HCEC 1CT (cell line): ENCODE results near the gene PSEN2.

Experiments used
- DNase-seq: peaks from one replicate; pipeline ENCODE4 v3.0.0-alpha.2; 2017

PSEN2 gene

DNA sequence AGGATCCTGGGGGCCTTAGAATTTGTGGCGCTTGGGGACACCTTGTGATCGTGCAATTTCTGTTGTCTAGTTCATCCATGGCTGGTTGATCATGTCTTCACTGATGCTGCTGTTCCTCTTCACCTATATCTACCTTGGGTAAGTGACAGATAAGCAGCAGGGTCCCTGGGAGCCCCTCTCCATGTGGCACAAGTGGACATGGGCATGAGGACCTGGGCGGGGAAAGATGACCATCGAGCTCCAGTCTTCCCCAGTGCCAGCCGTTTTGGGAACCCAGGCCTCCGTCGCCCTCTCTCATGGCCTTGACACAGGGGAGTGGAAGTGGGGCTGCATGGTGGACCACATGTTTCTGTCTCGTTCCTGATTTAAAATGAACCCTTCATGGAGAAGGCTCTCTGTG, 17.6 kb downstream of the PSEN2 start:
- no peak for DNase-seq

DNA sequence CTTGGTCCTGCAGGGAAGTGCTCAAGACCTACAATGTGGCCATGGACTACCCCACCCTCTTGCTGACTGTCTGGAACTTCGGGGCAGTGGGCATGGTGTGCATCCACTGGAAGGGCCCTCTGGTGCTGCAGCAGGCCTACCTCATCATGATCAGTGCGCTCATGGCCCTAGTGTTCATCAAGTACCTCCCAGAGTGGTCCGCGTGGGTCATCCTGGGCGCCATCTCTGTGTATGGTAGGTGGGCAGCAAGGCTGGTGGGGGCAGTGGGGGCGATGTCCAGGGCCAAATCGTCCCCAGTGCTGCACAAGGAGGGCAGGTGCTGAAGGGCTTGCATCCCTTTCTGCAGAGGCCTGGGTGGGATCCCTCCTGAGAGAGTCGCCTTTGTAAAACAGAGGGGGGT, 18.4 kb downstream of the PSEN2 start:
- DNase-seq, result no peak

DNA sequence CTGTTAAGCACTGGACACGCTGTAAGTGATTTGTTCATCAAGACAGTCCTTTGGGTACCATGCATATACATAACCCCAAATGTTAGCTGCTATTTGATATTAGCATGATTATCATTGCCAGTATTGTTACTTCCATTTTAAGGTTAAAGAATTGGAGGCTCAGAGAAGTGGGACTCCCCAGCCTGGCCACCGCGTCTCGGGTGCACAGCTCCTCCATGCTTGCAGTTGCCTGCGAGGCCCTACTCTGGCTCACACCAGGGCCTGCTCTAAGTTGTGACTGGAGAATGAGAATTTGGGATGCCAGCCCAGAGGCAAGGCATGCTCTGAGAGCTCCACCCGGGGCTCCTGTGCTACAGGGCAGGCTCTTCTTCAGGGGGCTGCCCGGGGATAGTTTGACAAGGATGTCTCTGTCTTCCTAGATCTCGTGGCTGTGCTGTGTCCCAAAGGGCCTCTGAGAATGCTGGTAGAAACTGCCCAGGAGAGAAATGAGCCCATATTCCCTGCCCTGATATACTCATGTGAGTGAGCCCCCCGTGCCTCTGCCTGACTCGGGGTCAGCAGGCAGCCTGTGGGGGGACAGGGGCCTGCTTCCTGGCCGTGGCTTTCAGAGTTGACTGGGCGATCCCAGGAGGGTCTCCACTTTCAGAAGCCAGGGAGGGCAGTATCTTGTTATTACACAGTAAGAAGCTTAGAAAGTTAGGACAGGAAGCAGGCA, 19.4 kb downstream of the PSEN2 start:
- DNase-seq, result no peak

DNA sequence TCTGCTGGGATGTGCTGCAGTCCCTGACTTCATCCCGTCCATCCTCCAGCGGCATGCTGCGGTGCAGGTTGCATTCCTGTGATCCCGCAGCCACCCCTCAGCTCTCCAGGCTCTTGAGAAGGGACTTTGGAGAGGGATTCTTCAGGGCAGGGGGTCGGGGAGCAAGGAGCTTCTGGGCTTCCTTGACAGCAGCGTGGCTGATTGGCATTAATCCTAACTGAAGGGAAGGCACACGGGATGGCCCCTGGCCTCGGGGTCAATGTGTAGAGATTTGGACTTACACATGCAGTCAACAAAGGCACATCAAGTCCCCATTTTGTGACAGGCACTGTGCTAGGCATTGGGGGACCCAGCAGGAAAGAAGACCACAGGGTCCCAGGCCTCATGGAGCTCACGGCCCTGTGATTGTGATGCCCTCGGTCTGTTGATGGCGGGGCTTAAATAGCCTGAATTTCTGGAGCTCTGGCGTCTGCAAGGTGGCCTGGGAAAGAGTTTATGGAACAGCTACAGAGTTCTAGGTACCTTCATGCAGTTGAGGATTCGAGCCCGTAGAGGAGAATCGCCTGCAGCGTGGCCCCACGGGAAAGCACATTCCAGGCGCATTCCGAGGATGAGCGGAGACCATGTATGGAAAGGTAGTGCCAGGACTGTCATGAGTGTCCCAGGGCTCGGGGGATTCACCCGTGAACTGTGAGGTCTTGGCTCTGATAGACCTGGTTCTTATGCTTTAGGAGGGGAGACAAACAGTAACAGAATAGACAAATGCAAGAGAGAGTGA, 20.1 kb downstream of the PSEN2 start:
- no peak for DNase-seq

DNA sequence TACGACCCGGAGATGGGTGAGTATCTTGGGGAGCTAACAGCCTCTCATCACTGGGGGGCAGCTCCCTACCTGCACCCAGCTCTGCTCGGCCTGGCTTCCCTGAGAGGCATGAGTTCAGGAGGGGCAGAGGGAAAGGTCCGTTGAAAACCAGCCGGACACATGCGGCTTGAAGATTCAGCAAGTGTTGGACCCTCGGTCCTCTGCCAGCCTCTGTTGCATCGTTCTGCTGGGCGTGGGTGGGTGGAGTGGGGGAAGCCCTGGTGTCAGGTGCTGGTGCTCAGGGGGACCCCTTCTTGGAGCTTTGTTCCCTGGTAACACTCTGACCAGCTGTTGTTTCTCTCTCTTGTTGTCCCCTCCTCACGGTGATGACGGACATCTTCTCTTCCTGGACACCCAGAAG, 20.9 kb downstream of the PSEN2 start:
- no peak for DNase-seq

DNA sequence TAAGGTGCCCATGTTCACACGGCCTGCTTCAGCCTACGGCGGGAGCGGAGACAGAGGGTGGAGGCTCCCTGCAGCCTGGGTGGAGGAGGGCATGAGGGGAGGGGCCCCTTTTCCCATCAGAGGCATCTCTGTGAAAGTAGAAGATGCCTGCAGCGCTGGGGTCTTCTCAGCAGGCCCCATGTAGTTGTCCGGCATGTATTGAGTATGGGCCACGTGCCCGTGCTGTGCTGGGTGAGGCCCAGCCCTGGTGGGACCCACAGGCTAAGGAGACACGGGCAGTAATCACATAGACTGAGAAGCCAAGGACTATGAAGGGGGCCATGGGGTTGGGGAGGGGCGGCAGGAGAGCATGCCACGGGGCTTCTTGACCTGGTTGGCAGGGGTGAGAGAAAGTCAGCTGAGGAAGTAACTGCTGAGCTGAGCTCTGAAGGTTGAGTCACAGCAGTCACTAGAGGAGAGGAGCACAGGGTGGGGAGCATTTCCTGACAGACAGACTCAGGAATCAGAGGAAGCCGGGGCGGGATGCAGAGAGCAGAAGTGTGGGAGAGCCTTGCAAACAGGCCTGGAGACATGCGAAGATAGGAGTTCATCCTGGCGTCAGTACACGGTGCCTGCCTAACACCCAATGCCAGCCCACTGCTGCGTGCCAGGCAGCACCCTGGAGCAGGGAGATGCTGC, 21.6 kb downstream of the PSEN2 start:
- DNase-seq, result no peak

DNA sequence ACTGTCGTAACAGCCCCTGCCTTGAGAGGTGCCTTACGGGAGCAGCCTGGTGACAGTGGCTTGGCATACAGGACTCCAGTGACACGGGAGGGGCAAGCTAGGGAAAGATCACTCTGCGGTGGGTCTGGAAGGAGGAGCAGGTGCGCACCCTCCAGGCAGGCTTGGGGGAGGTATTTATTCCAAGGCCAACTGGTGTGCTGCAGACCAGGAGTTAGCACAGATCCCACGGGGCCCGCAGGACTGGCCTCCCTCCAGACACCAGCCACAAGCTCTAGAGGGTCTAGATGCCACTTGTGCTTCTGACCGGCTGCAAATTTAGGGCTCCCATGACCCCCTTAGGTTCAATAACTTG, 22.1 kb downstream of the PSEN2 start:
- DNase-seq, result no peak

DNA sequence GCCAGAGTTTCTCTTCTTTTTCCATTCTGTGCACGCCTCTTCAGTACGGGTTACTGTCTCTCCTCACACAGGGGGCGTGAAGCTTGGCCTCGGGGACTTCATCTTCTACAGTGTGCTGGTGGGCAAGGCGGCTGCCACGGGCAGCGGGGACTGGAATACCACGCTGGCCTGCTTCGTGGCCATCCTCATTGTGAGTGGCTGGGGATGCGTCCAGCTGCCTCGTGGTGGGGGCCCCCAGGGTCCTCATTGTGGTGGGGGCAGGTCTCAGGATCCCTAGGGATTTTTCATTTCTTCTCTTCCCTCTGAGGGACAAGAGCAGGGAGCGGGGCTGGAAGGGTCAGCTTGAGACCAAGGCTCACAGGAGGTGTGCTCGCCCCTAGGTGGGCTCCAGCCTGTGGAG, 23.5 kb downstream of the PSEN2 start:
- DNase-seq, result no peak

DNA sequence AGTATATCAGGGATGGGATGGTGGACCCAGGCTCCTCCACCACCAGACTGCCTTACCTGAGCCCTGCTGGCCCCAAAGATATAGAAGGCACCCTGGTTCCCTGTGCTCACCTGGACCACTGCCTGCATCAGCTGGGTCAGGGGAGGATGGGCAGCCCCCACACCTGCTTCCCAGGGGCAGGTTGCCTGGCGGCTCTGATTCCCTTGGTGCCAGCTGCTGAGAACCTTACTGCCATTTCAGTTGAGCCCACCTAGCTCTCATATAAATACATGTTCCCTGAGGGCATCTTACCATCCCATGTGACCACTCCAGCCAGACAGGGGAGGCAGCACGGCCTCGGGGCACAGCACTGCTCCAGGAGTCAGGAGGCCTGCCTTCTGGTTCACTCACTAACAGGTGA, 24.4 kb downstream of the PSEN2 start:
- no peak for DNase-seq

DNA sequence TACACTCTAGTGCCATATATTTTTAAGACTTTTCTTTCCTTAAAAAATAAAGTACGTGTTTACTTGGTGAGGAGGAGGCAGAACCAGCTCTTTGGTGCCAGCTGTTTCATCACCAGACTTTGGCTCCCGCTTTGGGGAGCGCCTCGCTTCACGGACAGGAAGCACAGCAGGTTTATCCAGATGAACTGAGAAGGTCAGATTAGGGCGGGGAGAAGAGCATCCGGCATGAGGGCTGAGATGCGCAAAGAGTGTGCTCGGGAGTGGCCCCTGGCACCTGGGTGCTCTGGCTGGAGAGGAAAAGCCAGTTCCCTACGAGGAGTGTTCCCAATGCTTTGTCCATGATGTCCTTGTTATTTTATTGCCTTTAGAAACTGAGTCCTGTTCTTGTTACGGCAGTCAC, 25.2 kb downstream of the PSEN2 start:
- DNase-seq, result no peak

DNA sequence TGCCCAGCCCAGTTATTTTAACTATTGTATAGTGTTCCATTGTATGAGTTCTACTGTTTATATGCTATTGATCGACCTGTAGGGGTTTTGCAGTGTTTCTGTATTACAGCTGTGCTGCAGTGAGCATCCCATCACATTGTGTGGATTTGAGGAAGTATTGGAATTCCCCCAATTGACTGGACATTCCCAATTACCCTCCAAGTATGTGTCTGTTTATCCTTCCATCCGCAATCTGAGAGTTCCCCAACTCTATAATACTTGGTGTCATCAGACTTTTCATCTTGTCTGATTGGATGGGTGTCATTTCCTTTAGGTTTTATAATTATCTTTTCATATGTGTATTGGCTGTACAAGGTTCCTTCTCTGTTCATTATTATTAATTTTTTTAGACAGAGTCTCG, 27.8 kb downstream of the PSEN2 start:
- DNase-seq, result no peak

DNA sequence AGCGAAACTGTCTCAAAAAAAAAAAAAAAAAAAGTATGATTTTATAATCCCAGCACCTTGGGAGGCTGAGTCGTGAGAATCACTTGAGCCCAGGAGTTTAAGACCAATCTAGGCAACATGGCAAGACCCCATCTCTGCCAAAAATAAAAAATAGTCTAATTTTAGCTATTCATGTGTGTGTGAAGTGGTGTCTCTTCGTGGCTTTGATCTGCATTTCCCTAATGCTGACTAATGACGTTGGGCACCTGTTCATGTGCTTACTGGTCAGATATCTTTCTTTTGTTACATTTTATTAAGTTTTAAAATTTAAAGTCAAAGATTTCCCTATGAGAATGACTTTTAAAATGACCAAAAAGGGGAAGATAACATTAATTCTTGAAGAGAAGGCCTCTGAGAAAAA, 31.0 kb downstream of the PSEN2 start:
- no peak for DNase-seq

DNA sequence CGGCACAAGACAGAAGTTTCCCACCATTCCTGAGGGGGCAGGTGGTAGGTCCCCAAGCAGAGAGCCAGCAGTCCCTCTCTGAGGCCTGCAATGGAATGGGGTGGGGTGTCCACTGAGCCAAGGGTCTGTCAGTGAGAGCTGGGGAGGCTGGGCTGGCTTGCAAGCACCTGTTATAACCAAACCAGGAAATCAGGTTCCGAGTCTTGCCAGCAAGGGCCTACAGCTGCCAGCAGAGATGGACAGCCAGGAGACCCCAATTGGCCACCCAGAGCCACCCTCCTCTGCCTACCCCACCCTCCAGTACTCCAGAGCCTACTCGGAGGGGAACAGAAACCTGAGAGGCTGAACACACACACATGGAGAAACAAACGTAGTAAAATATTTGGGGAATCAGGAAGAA, 32.2 kb downstream of the PSEN2 start:
- DNase-seq, result no peak

DNA sequence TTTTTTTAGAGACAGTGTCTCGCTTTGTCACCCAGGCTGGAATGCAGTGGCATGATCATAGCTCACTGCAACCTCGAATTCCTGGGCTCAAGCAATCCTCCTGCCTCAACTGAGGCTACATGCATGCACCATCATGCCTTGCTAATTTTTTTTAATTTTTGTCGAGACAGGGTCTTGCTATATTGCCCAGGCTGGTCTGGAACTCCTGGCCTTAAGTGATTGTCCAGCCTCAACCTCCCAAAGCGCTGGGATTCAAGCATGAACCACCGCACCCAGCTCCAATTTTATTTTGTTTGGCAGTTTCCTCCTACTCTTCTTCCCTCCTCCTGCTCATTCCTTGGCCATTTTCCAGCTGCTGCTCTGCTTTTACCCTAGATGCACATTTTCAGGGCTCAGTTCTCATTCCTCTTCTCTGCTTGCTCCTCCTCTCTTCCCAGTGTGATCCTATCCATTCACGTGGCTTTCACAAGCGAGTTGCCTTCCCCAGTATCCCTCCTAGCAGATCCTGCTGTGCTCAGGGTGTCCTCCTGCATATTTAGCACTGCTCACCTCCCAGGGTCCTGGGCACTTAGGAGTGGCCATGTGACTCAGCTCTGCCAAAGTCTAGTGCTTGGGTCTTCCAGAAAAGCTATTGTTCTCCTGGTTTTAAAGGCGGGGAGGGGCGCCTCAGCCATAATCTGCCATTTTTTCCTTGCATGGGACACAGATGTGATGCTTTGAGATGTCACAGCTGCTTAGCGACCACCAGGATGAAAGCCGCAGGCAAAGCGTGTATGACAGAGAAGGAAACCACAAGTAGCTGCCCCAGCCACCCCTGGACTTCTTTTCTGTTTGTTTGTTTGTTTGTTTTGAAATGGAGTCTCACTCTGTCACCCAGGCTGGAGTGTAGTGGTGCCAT, 33.7 kb downstream of the PSEN2 start:
- DNase-seq, result no peak

DNA sequence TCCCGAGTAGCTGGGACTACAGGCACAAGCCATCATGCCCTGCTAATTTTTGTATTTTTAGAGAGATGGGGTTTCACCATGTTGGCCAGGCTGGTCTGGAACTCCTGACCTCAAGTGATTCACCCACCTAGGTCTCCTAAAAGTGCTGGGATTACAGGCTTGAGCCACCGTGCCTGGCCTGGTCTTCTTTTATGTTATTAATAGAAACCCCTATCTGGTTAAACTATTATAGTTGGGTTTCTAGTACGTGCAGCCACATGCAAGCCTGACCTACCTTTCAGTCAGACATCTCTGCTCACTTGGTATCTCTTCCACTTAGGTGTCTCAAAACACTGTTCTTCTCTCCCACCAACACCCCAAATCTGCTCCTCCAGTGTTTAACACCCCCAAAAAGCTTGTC, 34.4 kb downstream of the PSEN2 start:
- no peak for DNase-seq

DNA sequence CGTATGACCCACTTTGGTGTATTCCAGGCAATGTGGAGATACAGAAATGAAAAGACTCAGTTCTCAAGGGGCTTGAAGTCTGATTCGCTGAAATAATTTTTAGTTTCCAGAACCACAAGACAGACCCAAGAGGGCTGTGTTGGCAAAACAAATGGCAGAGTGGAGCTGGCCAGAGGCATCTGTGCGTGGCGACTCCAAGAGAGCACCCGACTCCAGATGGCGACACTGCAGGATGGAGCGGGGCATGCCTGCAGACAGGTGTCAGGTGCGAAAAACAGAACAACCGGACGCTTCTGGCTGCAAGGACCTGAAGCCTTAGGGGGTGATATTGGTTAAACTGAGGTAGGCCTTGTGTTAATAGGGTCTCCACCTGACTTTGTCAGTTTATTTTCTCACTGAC, 38.0 kb downstream of the PSEN2 start:
- no peak for DNase-seq

DNA sequence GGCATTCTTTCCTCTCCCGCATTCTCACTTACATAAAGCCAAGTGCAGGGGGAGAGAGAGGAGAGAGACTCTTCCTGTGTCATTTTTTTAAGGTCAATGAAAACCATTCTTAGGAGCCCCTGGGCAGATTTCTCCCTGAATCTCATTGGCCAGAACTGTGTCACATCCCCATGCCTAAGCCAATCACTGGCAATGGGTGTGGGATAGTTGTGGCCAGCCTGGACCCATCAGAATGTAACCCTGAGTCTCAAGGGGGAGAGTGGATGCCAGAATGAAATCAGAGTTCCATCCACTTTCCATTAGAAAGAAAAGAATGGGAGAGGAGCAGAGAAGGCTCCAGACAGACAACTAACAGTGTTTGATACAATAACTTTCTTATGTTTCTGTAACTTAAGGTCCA, 38.5 kb downstream of the PSEN2 start:
- no peak for DNase-seq

DNA sequence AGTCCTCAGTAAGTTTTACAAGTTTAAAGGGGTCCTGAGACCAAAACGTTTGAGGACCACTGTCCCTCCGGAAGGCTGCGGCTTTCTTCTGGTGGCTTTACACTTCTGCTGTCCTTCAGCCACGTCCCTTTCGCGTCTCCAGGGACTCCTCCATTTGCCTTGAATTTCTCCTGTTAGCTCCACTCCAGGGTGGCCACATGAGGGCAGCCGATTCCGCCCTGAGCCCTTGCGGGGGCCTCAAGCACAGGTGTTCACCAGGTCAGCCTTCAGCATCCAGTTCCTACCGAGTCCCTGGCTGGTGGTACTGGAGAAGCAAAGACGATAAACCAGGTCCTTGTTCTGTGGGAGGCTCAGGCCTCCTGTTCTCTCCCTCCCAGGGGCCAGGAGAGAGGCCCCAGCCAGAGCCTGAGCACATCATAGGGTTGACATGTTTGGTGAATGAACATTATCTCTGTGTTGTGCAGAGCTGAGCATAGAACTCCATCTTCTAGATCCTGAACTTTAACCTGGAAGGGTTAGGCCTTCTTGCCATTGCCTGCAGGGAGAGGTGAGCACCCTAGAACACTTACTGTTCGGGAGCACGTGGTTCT, 42.3 kb downstream of the PSEN2 start:
- DNase-seq, result no peak

DNA sequence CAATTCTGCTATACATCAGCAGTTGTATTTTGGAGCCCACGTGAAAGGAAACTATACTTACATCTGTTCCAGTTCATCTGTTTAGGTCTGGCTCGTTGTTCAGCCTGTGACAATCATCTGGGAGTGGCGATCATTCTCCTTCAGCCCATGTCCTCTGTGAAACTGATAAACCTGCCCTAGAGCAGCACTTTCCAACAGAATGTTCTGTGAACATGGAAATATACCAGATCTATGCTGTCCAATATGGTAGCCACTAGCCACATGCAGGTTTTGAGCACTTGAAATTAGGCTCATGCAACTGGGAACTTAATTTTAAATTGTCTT, 45.2 kb downstream of the PSEN2 start:
- no peak for DNase-seq

DNA sequence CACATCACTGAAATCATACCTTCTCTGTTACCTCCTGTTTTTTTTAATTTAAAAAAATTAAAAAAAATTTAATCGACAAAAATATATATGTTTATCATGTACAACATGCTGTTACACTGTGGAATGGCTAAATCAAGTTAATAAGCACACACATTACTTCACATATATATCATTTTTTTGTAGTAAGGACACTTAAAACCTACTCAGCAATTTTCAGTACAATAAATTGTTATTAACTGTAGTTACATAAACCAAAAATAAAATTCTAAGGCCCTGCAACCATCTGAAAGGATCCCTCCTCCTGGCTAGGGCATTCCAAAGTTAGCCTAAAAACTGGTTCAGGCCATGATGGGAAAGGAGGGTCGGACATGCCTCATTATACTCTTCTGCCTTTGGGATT, 46.1 kb downstream of the PSEN2 start:
- no peak for DNase-seq

DNA sequence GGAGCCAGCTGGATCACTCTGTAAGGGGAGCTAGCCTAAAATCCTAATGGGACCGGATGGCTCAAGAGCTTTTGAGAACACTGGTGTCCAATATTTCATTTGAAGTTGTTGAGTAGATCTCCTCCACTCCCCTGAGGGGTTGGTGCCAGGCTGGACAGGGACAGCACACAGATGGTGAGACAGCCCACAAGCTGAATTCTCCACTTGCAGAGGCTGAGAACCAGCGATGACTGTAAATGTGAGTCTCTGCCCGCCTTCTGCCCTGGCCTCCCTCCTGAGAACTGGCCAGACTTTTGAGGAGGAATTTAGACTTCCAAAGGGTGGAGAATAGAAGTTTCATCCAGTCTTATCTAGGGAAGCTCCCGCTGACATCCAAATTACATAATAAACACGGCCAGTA, 49.2 kb downstream of the PSEN2 start:
- DNase-seq, result no peak

DNA sequence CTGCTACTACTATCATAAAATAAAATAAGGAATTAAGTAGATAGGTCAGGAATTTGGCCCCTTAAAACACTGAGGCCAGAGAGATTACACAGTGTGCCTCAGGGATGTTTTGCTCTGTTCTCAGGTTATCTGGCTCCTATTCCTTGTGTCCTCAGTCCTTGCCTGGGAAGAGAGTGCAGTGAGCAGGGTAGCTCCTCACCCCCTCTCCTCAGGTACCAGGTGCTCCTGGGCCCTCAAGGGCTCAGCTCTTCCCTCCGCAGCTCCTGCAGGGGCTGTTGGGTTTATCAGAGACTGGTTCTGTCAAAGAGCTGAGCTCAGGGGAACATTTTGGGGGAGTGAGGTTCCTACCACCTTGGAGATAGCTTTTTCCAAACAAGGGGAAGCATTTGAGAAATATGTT, 49.6 kb downstream of the PSEN2 start:
- no peak for DNase-seq

DNA sequence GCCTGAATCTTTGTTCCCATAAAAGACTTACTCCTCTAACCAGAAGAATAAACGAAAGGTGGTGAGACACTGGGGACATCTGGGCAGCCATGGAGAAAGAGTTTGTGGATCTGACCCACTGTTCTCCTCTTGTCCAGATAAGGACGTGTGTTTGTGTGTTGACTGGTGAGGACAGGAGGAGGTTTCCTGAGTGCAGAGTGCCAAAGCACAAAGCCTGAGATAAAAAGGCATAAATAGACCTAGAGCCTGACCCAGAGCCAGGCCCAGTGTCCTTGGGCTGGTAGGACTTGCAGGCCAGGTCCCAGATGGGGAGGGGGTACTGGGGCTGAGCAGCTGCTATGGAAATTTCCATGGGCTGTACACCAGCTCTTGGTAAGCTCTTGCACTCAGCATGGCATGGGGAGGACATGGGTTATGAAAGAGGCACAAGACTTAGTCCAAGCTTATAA, 50.1 kb downstream of the PSEN2 start:
- DNase-seq, result no peak
